A549 treated with AZD9567 at 1 μM for 4 hours (cell line): ENCODE results near the gene HSFX4. TPM values are rescaled to one million over a fixed set of nuclear protein-coding genes. Genes with fewer than 3 reads are reported as not detected.

Experiments
- total RNA-seq: library from RNA; stranded (reverse); fragments of 200-300 nt; extraction: Qiagen RNA extraction; gene quantifications from 5 replicates; pipeline ENCODE4 v1.2.3, GENCODE V29; 2022; ENCODE audit not compliant: insufficient read depth

Gene HSFX4, protein sequence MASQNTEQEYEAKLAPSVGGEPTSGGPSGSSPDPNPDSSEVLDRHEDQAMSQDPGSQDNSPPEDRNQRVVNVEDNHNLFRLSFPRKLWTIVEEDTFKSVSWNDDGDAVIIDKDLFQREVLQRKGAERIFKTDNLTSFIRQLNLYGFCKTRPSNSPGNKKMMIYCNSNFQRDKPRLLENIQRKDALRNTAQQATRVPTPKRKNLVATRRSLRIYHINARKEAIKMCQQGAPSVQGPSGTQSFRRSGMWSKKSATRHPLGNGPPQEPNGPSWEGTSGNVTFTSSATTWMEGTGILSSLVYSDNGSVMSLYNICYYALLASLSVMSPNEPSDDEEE
- total RNA-seq: not detected in 5 replicates

DNA sequence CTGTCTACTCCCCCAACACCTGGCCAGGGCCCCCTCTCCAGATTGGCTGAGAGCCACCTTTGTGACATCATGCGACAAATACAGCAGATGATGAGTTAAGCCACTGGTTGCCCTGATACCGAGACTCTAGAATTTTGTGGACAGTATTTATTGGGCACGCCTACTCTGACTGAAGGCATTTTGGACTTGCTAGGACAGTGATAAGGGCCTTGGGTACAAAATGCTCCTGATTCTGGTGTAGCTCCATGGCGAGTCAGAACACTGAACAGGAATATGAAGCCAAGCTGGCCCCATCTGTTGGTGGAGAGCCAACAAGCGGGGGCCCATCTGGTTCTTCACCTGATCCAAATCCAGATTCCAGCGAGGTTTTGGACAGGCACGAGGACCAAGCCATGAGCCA is at the start of gene HSFX4:
Gene HSFX4 (plus strand): TSS at position 174 of the 400 bp plus-strand sequence. CDS start 72 bp downstream, at position 246.

DNA sequence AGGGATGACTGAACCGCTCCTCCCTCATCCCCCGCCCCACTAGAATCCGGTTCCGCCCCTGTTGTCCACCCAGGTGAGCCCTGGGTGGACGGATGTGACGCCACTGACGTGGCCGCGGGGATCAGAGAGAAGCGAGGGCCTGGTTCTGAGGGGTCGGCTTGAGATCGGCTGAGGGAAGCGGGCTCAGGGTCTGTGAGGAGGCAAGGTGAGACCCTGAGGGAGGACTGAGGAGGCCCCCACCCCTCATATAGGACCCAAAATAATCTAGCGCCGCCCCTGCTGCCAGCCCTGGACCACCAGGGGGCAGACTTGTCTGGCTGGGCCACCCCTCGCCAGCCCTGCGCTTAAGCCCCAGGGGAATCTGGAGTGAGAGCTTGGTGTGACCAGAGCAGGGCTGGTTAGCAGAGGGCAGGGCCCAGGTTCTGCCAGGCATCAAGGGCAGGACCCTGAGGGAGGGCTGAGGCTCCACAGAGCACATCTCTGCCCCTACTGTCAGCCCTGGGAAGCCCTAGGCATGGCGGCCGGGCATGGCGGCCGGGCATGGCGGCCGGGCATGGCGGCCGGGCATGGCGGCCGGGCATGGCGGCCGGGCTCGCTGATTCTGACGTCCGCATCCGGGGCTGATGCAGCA is 48.2 kb upstream of the HSFX4 start, which contains the start of gene MAGEA8:
Gene MAGEA8 (plus strand): TSS at position 103 of the 631 bp plus-strand sequence. CDS start 3,090 bp downstream, outside the sequence.

DNA sequence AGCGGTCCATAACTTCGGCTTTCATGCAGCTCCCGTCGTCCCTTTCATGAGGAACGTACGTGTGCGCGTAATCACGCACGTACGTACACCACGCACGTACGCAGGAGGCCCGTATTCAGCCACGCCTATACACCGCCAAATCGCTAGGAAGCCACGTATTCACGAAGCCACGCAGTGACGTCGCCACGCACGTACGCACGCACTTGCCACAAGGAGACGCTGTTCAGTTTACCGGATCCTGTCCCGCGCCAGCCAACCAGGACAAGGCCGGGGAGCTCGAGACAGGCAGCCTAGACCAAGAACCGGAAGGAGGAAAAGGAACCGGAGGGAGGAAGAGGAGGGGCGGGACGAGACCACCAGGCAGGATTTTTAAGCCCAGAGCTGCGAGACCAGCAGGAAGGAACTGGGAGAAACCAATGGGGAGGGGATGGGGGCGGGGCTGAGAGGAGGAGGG is 9.1 kb downstream of the HSFX4 start, which contains the start of gene EOLA2:
Gene EOLA2 (minus strand): TSS at position 65 of the 454 bp plus-strand sequence. CDS start 4,617 bp downstream, outside the sequence.

Other genes with a start within 250 kb of the HSFX4 start
- gene MAGEA11, start 217.5 kb upstream of the HSFX4 start, total RNA-seq: not detected in 5 replicates
- gene HSFX1, start 155.5 kb upstream of the HSFX4 start, total RNA-seq: 0.33 to 1.0 TPM (median 0.39 TPM) in 5 replicates
- gene MAGEA9, start 147.6 kb upstream of the HSFX4 start, total RNA-seq: not detected in 5 replicates
- not detected in 5 replicates for gene MAGEA8, start 48.4 kb upstream of the HSFX4 start, total RNA-seq
- 36.0 to 66.1 TPM (median 61.5 TPM) in 5 replicates for gene EOLA2, start 8.9 kb downstream of the HSFX4 start, total RNA-seq